ENCODE data around the gene PLK1.
"Not testable (repeated sequence)": the region's sequence is repeated elsewhere in the genome, so short reads cannot be mapped to it uniquely, and the experiment has no call there.

PLK1 gene

GRCh38 chr16:23678430-23679273 lies at the start of gene PLK1:
PLK1 (plus strand) TSS chr16:23678889; CDS start chr16:23678933, 44 bp downstream.
- peak; percentile 82 for DNase-seq

- DNase-seq: no peak
Observed at GRCh38 chr16:23629516-23629915, 49.2 kb upstream of the PLK1 start.

GRCh38 chr16:23631874-23632273 lies 46.8 kb upstream of the PLK1 start:
- DNase-seq: not testable (repeated sequence)

DNA sequence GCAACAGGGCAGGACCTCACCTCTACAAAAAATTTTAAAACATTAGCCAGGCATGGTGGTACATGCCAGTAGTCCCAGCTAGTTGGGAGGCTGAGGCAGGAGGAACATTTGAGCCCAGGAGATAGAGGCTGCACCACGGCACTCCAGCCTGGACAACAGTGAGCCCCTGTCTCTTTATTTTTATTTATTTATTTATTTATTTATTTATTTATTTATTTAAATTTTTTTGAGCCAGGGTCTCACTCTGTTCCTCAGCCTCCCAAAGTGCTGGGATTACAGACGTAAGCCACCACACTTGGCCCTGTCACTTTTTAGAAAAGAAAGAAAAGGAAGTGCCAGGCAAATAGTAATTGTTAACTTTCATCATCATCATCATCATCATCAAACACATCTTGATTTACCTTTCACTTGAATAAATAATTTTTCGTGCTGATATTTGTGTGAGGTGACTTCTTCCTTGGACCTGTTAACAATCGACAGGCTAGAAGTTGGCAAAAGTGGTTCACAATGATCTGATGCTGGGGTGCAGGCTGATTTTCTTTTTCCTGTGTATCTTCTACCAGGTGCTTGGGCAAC lies 44.1 kb upstream of the PLK1 start:
- DNase-seq: no peak

DNA sequence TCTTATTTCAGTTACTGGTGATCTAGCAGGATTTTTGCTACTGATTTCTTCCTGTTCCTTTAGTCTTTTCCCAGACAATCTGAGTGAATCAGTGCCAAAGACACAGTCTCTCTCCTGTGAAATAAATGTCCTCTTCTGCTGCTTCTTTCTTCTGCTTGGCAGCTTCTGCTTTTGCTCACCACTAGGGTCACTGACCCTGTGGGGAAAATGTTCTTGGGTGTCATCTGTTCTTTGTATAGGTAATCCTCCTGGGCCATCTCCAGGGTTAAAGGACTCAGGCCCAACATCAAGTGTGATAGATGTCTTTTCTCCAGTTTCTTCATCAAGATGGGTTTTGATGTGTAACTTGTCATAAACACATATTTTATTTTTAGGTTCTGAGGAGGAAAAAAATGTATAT lies 42.7 kb upstream of the PLK1 start:
- no peak for DNase-seq

DNA sequence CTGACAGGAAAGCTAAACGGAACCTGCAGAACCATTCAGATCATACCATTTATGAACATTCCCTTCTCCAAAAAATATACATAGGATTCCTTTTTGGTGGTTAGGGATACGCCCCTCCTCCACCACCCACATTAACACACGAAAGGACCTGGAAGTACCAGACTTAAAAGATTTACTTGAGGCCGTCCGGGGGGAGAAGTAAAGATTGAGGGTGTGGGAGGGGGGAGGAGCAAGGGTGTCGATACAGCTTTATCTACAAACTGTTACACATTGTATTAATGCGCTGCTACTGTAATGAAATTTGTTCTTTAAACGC lies 38.1 kb upstream of the PLK1 start:
- no peak for DNase-seq

DNA sequence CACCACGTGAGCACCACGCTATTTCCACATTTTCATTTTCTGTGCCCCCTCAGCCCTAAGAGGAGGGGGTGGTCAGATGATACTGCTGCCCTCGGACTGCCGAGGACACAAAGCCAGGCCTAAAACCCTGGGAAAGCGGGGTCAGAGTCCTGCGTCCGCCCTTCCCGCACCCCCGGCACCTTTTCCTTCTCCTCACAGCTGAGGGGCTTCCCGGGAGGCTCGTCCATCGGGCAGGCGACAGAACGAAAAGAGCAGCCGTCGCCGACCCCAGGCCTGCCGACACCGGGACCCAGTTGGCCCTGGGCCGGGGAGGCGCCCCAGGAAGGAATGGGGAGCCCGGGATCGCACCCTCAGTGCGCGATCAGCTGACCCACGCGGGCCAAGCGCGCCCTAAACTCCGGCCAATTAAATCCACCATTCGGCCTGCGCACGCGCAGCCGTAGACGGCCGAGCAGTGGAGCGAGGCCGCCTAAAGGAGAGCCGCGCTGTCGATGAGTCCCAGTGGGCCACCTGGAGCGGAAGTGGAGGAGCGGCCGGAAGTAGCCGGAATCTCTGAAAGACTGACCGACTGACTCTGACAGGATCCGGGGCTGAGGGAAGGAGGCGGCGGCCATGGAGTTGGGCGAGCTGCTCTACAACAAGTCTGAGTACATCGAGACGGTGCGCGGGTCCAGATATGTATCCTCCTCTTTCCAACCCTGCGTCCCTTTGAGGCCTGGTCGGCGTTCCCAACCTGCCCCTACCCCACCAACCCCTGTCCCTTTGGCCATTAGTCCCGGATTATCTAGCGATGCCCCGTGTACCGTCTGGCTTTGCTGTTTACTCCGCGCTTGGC lies 37.5 kb upstream of the PLK1 start, which contains the start of the genes DCTN5 and PALB2:
TSS of gene DCTN5 (plus strand) at position 536 of the 835 bp plus-strand sequence. CDS start at position 613, 77 bp downstream.
TSS of gene PALB2 (minus strand) at position 380 of the 835 bp plus-strand sequence. CDS start at position 227, 153 bp downstream.
- peak; percentile 90 for DNase-seq

- DNase-seq: no peak
Observed at GRCh38 chr16:23642246-23642774, 36.4 kb upstream of the PLK1 start.

GRCh38 chr16:23650674-23651416 lies 27.8 kb upstream of the PLK1 start:
- DNase-seq: no peak

- DNase-seq: no peak
Observed at GRCh38 chr16:23651943-23652468, 26.7 kb upstream of the PLK1 start.

GRCh38 chr16:23663918-23664317 lies 14.8 kb upstream of the PLK1 start:
- no peak for DNase-seq

DNA sequence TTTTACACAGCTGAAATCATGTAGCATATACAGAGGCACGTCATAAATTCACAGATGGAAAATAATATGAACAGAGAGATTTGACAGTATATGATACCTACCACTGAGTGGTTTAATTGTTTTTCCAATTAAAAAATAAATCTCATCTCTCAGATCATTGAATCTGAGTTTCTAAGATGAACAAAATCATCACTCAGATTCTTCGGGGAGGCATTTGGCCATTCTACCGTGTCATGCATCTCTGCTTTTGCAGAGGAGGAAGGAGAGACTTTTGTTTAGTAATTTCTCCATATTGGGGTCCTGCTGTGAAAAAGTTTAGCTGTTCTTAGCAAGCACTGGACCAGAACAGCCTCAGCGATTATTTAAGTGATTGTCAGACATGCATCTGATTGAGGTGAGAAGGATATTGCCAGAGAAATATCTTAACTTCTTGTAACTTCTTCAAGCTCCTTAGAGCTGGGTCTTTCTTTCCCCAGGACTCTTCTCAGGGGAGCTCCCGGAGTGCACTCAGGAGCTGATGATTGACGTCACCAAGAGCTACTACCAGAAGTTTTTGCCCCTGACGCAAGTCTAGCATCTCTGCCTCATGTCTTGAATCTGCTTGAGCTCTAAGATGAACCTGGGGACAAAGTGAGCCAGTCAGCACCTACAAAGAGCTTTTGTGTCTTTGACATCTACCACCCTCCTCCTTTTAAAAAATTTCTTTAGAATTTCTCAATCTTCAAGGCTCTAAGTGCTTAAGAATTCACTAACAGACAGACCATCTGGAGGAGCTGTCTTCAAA lies 11.9 kb upstream of the PLK1 start:
- DNase-seq: no peak

DNA sequence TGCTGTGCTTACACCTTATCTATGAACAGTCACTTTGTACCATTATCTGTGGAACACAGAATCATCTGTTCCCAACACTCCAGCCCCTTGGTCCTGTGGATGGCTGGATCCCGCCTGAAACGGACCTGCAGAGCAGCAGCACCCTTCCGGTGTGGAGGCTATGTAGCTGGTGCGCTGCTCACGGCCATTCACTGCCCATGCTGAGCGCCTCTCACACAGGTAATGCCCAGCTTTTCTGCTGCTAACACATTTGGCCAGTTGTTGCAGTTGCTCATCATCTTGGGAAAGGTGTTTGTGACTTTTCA lies 11.4 kb upstream of the PLK1 start:
- DNase-seq: no peak

- no peak for DNase-seq
Observed at GRCh38 chr16:23668225-23668624, 10.5 kb upstream of the PLK1 start.

GRCh38 chr16:23668873-23669272 lies 9.8 kb upstream of the PLK1 start:
- DNase-seq: no peak

- DNase-seq: no peak
Observed at GRCh38 chr16:23670137-23670776, 8.4 kb upstream of the PLK1 start.

DNA sequence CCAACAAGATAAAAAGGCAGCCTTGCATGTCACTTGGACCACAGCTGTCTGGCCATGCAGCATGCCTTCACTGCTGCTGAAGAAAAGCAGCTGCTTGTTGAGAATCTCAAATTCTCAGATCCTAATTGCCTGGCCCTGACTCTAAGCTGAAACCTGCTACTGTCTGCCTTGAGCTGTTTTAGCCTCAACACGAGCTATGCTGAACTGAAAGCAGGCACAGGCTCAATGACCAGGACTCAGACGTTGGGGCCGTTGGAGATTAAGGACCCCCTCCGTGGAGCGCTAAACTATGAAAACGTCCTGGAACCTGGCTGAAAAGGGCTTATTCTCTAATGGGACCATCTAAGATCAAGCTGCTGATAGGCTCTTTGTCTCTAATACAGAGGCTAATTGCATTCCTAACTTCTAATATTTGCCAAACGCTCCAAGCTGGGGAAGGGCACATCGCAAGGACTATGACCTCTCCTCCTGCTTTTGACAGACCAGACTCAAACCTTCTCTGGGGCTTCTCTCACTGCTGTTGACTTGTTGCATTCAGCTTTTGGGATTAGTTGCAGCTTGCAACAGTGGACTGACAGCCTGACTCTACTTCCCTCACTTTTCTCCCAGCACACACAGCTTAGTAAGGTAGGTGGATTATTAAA lies 4.6 kb upstream of the PLK1 start:
- DNase-seq: no peak

- no peak for DNase-seq
Observed at GRCh38 chr16:23676924-23677480, 1.7 kb upstream of the PLK1 start.

- peak; percentile 0 for DNase-seq
Observed at GRCh38 chr16:23679274-23679985, 741 bp downstream of the PLK1 start.

DNA sequence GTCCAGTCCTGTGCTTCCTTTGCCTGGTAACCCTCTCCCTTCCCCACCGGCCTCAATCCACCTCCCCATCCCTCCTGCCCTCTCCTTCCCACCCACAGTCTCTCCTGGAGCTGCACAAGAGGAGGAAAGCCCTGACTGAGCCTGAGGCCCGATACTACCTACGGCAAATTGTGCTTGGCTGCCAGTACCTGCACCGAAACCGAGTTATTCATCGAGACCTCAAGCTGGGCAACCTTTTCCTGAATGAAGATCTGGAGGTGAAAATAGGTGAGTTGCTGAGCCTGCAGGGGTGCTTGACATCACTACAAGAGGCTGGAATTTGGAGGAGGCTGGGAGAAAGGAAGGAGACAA lies 1.3 kb downstream of the PLK1 start:
- DNase-seq: no peak
